Loucy (cell line): ENCODE results near the gene BAIAP2L1.

Experiments
- EZH2phosphoT487 ChIP-seq: fragments of 200-600 bp; IDR thresholded peaks from 2 replicates; pipeline ENCODE4 v1.6.1; 2018; ENCODE audit warnings: antibody characterized with exemption, mild to moderate bottlenecking, moderate library complexity, borderline replicate concordance
- TF ChIP-seq, protein P1 (sequence below): fragments of 200-600 bp; sonication (generic); conservative IDR thresholded peaks from 2 replicates; pipeline ENCODE4 v1.5.1; 2014; ENCODE audit warnings: mild to moderate bottlenecking, antibody characterized with exemption, low read length

DNA sequence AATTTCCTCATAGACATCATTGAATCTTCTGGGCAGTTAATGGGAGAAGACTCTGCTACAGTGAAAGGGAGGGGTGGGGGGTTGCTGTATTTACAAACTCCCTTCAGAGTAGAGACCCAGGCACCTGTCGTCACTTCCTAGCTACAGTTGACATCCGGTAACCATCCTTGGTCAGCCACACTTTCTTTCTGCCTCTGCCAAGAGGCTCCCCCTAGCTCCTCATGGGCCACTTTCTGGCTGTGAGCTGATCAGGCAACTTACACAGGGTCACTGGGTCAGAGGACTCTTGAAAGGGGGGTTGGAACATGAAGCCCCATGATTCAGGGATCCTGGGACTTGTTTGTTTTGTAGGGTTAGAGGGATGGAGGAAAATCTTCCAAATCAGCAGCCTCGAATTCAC, 150.1 kb downstream of the BAIAP2L1 start:
- no peak for TF ChIP-seq EZH2phosphoT487
- TF ChIP-seq, protein P1, sequence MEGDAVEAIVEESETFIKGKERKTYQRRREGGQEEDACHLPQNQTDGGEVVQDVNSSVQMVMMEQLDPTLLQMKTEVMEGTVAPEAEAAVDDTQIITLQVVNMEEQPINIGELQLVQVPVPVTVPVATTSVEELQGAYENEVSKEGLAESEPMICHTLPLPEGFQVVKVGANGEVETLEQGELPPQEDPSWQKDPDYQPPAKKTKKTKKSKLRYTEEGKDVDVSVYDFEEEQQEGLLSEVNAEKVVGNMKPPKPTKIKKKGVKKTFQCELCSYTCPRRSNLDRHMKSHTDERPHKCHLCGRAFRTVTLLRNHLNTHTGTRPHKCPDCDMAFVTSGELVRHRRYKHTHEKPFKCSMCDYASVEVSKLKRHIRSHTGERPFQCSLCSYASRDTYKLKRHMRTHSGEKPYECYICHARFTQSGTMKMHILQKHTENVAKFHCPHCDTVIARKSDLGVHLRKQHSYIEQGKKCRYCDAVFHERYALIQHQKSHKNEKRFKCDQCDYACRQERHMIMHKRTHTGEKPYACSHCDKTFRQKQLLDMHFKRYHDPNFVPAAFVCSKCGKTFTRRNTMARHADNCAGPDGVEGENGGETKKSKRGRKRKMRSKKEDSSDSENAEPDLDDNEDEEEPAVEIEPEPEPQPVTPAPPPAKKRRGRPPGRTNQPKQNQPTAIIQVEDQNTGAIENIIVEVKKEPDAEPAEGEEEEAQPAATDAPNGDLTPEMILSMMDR = peak; percentile 44
